G401 (cell line): ENCODE measurements around the gene FSTL4. TPM values are rescaled to one million over a fixed set of nuclear protein-coding genes. Genes with fewer than 3 reads are reported as not detected.

ENCODE experiments used
- DNase-seq: peaks from one replicate; pipeline ENCODE4 v3.0.0-alpha.2; 2015; ENCODE audit warnings: low spot score
- in situ Hi-C: cut with HindIII; loops from 2 replicates; pipeline ENCODE4 v1.10.0; 2016; ENCODE audit warnings: low sequenced_read_pairs, mixed read lengths
- total RNA-seq: library from RNA; depleted of rRNA; stranded (reverse); fragments of >200 nt; shearing (Covaris generic); gene quantifications from 2 replicates; pipeline ENCODE4 v1.2.3, GENCODE V29; 2014

FSTL4 gene
- total RNA-seq, 1 experiment from 2014 or later, result not detected

GRCh38 chr5:133387091-133387490 is 225.2 kb downstream of the FSTL4 start:
- in situ Hi-C loops, result no loop called here
- DNase-seq, result no peak

- in situ Hi-C loops, result no loop called here
- no peak for DNase-seq
Measured at GRCh38 chr5:133386662-133387061, 225.7 kb downstream of the FSTL4 start.

- DNase-seq, result no peak
- in situ Hi-C loops, result no loop called here
Measured at GRCh38 chr5:133385346-133385745, 227.0 kb downstream of the FSTL4 start.

GRCh38 chr5:133384903-133385302 is 227.4 kb downstream of the FSTL4 start:
- DNase-seq, result no peak
- in situ Hi-C loops, result no loop called here

GRCh38 chr5:133384120-133384855 is 228.1 kb downstream of the FSTL4 start:
- DNase-seq, result no peak
- in situ Hi-C loops, result no loop called here

GRCh38 chr5:133383580-133383939 is 228.8 kb downstream of the FSTL4 start:
- DNase-seq, result no peak

GRCh38 chr5:133382661-133383579 is 229.4 kb downstream of the FSTL4 start:
- in situ Hi-C loops, result no loop called here
- no peak for DNase-seq

More at GRCh38 chr5:133383580-133383939, 228.8 kb downstream of the FSTL4 start:
- in situ Hi-C loops, result no loop called here

GRCh38 chr5:133381571-133382365 is 230.6 kb downstream of the FSTL4 start:
- DNase-seq, result no peak
- in situ Hi-C loops, result no loop called here

- in situ Hi-C loops, result no loop called here
- no peak for DNase-seq
Measured at GRCh38 chr5:133381041-133381440, 231.3 kb downstream of the FSTL4 start.

GRCh38 chr5:133377736-133378135 is 234.6 kb downstream of the FSTL4 start:
- DNase-seq, result no peak
- in situ Hi-C loops, result no loop called here

GRCh38 chr5:133376986-133377385 is 235.4 kb downstream of the FSTL4 start:
- no peak for DNase-seq
- in situ Hi-C loops, result no loop called here

GRCh38 chr5:133373121-133373870 is 239.0 kb downstream of the FSTL4 start:
- in situ Hi-C loops, result no loop called here
- DNase-seq, result no peak

GRCh38 chr5:133372293-133372937 is 239.9 kb downstream of the FSTL4 start:
- in situ Hi-C loops, result no loop called here
- no peak for DNase-seq

- in situ Hi-C loops, result no loop called here
- no peak for DNase-seq
Measured at GRCh38 chr5:133371371-133372155, 240.8 kb downstream of the FSTL4 start.

- in situ Hi-C loops, result no loop called here
Measured at GRCh38 chr5:133370904-133371303, 241.4 kb downstream of the FSTL4 start.

GRCh38 chr5:133370036-133370831 is 242.1 kb downstream of the FSTL4 start:
- DNase-seq, result no peak
- in situ Hi-C loops, result no loop called here

More at GRCh38 chr5:133370904-133371303, 241.4 kb downstream of the FSTL4 start:
- no peak for DNase-seq
